ENCODE measurements around the gene IPCEF1.
"Not testable (repeated sequence)": the region's sequence is repeated elsewhere in the genome, so short reads cannot be mapped to it uniquely, and the experiment has no call there.

Gene IPCEF1

GRCh38 chr6:154218301-154218700 lies 138.3 kb downstream of the IPCEF1 start:
- peak in 1 of 2 experiments; percentile 13 for DNase-seq

GRCh38 chr6:154213782-154214181 lies 142.8 kb downstream of the IPCEF1 start:
- DNase-seq, result no peak

GRCh38 chr6:154210678-154211077 lies 145.9 kb downstream of the IPCEF1 start:
- DNase-seq, result no peak

GRCh38 chr6:154209555-154209954 lies 147.0 kb downstream of the IPCEF1 start:
- no peak for DNase-seq

GRCh38 chr6:154206996-154207395 lies 149.6 kb downstream of the IPCEF1 start:
- no peak for DNase-seq

- no peak for DNase-seq
Observed at GRCh38 chr6:154206141-154206540, 150.5 kb downstream of the IPCEF1 start.

GRCh38 chr6:154202958-154203357 lies 153.6 kb downstream of the IPCEF1 start:
- DNase-seq, result no peak

- DNase-seq, result no peak
Observed at GRCh38 chr6:154202339-154202738, 154.3 kb downstream of the IPCEF1 start.

- DNase-seq, result not testable (repeated sequence)
Observed at GRCh38 chr6:154201688-154202087, 154.9 kb downstream of the IPCEF1 start.

- no peak for DNase-seq
Observed at GRCh38 chr6:154197196-154197860, 159.3 kb downstream of the IPCEF1 start.

GRCh38 chr6:154196333-154196885 lies 160.2 kb downstream of the IPCEF1 start:
- no peak for DNase-seq

- DNase-seq, result no peak
Observed at GRCh38 chr6:154187714-154188113, 168.9 kb downstream of the IPCEF1 start.

GRCh38 chr6:154187203-154187602 lies 169.4 kb downstream of the IPCEF1 start:
- DNase-seq, result no peak

GRCh38 chr6:154179434-154179833 lies 177.2 kb downstream of the IPCEF1 start:
- DNase-seq, result no peak

GRCh38 chr6:154172393-154172792 lies 184.2 kb downstream of the IPCEF1 start:
- not testable (repeated sequence) for DNase-seq

GRCh38 chr6:154170106-154170505 lies 186.5 kb downstream of the IPCEF1 start:
- no peak for DNase-seq

GRCh38 chr6:154169193-154169847 lies 187.3 kb downstream of the IPCEF1 start:
- DNase-seq, result no peak

- DNase-seq, result no peak
Observed at GRCh38 chr6:154167126-154167525, 189.5 kb downstream of the IPCEF1 start.

GRCh38 chr6:154166140-154166539 lies 190.5 kb downstream of the IPCEF1 start:
- DNase-seq, result no peak

GRCh38 chr6:154165478-154165877 lies 191.1 kb downstream of the IPCEF1 start:
- no peak for DNase-seq

GRCh38 chr6:154164397-154164796 lies 192.2 kb downstream of the IPCEF1 start:
- no peak for DNase-seq

- DNase-seq, result no peak
Observed at GRCh38 chr6:154161689-154162088, 194.9 kb downstream of the IPCEF1 start.

- no peak for DNase-seq
Observed at GRCh38 chr6:154159126-154159525, 197.5 kb downstream of the IPCEF1 start.

GRCh38 chr6:154157706-154158105 lies 198.9 kb downstream of the IPCEF1 start:
- DNase-seq, result no peak

Measured in activated CD4-positive, alpha-beta T cell treated with anti-CD3 and anti-CD28 coated beads, Interleukin-2, amount 50 U/mL, for 4 hours (primary cell).